ENCODE results near the gene B4GALT5.
"Not testable (repeated sequence)": the region's sequence is repeated elsewhere in the genome, so short reads cannot be mapped to it uniquely, and the experiment has no call there.

Gene B4GALT5

GRCh38 chr20:49741977-49742376 lies 28.3 kb upstream of the B4GALT5 start:
- TF ChIP-seq POLR2AphosphoS5 (IDR thresholded peaks at IDR 0.05; ENCODE audit: borderline replicate concordance, low read depth, low read length) = no peak
- no peaks in the 10 kb centered on the region for H3K36me3 ChIP-seq (ENCODE audit: insufficient read depth, low read length)
- no peak for DNase-seq (ENCODE audit: low read depth, low spot score)
- no peak overlapping the region for H3K9ac ChIP-seq (ENCODE audit: insufficient read length)
- H3K27ac ChIP-seq = no peak overlapping the region
- H3K9me3 ChIP-seq (ENCODE audit: low read depth, low read length) = no peaks in the 10 kb centered on the region
- H3K4me3 ChIP-seq = no peak overlapping the region

- Histone ChIP-seq H3K4me3 (no peak overlapping the region), H3K9me3 (ENCODE audit: low read depth, low read length) (no peaks in the 10 kb centered on the region), H3K27ac (no peak overlapping the region), H3K9ac (ENCODE audit: insufficient read length) (no peak overlapping the region), H3K36me3 (ENCODE audit: insufficient read depth, low read length) (no peaks in the 10 kb centered on the region)
- DNase-seq (ENCODE audit: low read depth, low spot score) = no peak
- TF ChIP-seq FOXP2 (optimal IDR thresholded peaks at IDR 0.05; ENCODE audit: control extremely low read depth, extremely low read length, insufficient read depth) = no peak
- TF ChIP-seq EZH2 (IDR thresholded peaks at IDR 0.05) = no peak
- TF ChIP-seq POLR2AphosphoS5 (IDR thresholded peaks at IDR 0.05; ENCODE audit: borderline replicate concordance, low read depth, low read length) = no peak
These were observed 27.1 kb upstream of the B4GALT5 start for GRCh38 chr20:49740807-49741206.

GRCh38 chr20:49739042-49739441 lies 25.4 kb upstream of the B4GALT5 start:
- Histone ChIP-seq H3K9me3 (ENCODE audit: low read depth, low read length) (no peaks in the 10 kb centered on the region), H3K36me3 (ENCODE audit: insufficient read depth, low read length) (no peaks in the 10 kb centered on the region), H3K4me3 (no peak overlapping the region), H3K9ac (ENCODE audit: insufficient read length) (no peak overlapping the region), H3K27ac (no peak overlapping the region)
- TF ChIP-seq FOXP2 (optimal IDR thresholded peaks at IDR 0.05; ENCODE audit: control extremely low read depth, extremely low read length, insufficient read depth) (no peak), EZH2 (IDR thresholded peaks at IDR 0.05) (no peak), POLR2AphosphoS5 (IDR thresholded peaks at IDR 0.05; ENCODE audit: borderline replicate concordance, low read depth, low read length) (no peak)
- no peak for DNase-seq (ENCODE audit: low read depth, low spot score)

GRCh38 chr20:49737260-49737659 lies 23.6 kb upstream of the B4GALT5 start:
- Histone ChIP-seq H3K9me3 (ENCODE audit: low read depth, low read length) (no peaks in the 10 kb centered on the region), H3K9ac (ENCODE audit: insufficient read length) (no peak overlapping the region), H3K4me3 (no peak overlapping the region), H3K36me3 (ENCODE audit: insufficient read depth, low read length) (no peaks in the 10 kb centered on the region), H3K27ac (no peak overlapping the region)
- no peak for TF ChIP-seq FOXP2 (optimal IDR thresholded peaks at IDR 0.05; ENCODE audit: control extremely low read depth, extremely low read length, insufficient read depth)
- TF ChIP-seq POLR2AphosphoS5 (IDR thresholded peaks at IDR 0.05; ENCODE audit: borderline replicate concordance, low read depth, low read length) = no peak
- TF ChIP-seq EZH2 (IDR thresholded peaks at IDR 0.05) = no peak
- DNase-seq (ENCODE audit: low read depth, low spot score) = no peak

- Histone ChIP-seq H3K9ac (ENCODE audit: insufficient read length) (no peak overlapping the region), H3K36me3 (ENCODE audit: insufficient read depth, low read length) (no peaks in the 10 kb centered on the region), H3K27ac (no peak overlapping the region), H3K4me3 (no peak overlapping the region), H3K9me3 (ENCODE audit: low read depth, low read length) (no peaks in the 10 kb centered on the region)
- TF ChIP-seq POLR2AphosphoS5 (IDR thresholded peaks at IDR 0.05; ENCODE audit: borderline replicate concordance, low read depth, low read length) = no peak
- TF ChIP-seq FOXP2 (optimal IDR thresholded peaks at IDR 0.05; ENCODE audit: control extremely low read depth, extremely low read length, insufficient read depth) = no peak
- no peak for TF ChIP-seq EZH2 (IDR thresholded peaks at IDR 0.05)
- no peak for DNase-seq (ENCODE audit: low read depth, low spot score)
These were observed 16.1 kb upstream of the B4GALT5 start for GRCh38 chr20:49729780-49730179.

GRCh38 chr20:49727894-49728885 lies 14.5 kb upstream of the B4GALT5 start:
- no peak overlapping the region for H3K9ac ChIP-seq (ENCODE audit: insufficient read length)
- H3K27ac ChIP-seq = peak overlapping the region; percentile 25; the same call in 1 of the 2 replicates
- no peak for TF ChIP-seq FOXP2 (optimal IDR thresholded peaks at IDR 0.05; ENCODE audit: control extremely low read depth, extremely low read length, insufficient read depth)
- TF ChIP-seq POLR2AphosphoS5 (IDR thresholded peaks at IDR 0.05; ENCODE audit: borderline replicate concordance, low read depth, low read length) = no peak
- TF ChIP-seq EZH2 (IDR thresholded peaks at IDR 0.05) = no peak
- DNase-seq (ENCODE audit: low read depth, low spot score) = no peak
- H3K4me3 ChIP-seq = no peak overlapping the region
- H3K36me3 ChIP-seq (ENCODE audit: insufficient read depth, low read length) = no peaks in the 10 kb centered on the region
- H3K9me3 ChIP-seq (ENCODE audit: low read depth, low read length) = no peaks in the 10 kb centered on the region

- Histone ChIP-seq H3K36me3 (ENCODE audit: insufficient read depth, low read length) (no peaks in the 10 kb centered on the region), H3K9ac (ENCODE audit: insufficient read length) (no peak overlapping the region), H3K4me3 (no peak overlapping the region), H3K9me3 (ENCODE audit: low read depth, low read length) (no peaks in the 10 kb centered on the region), H3K27ac (peak overlapping the region; percentile 25; the same call in 1 of the 2 replicates)
- no peak for TF ChIP-seq EZH2 (IDR thresholded peaks at IDR 0.05)
- no peak for TF ChIP-seq POLR2AphosphoS5 (IDR thresholded peaks at IDR 0.05; ENCODE audit: borderline replicate concordance, low read depth, low read length)
- TF ChIP-seq FOXP2 (optimal IDR thresholded peaks at IDR 0.05; ENCODE audit: control extremely low read depth, extremely low read length, insufficient read depth) = no peak
- no peak for DNase-seq (ENCODE audit: low read depth, low spot score)
These were observed 13.8 kb upstream of the B4GALT5 start for GRCh38 chr20:49727478-49727877.

- H3K4me3 ChIP-seq = no peak overlapping the region
- no peak overlapping the region for H3K9ac ChIP-seq (ENCODE audit: insufficient read length)
- H3K36me3 ChIP-seq (ENCODE audit: insufficient read depth, low read length) = no peaks in the 10 kb centered on the region
- TF ChIP-seq FOXP2 (optimal IDR thresholded peaks at IDR 0.05; ENCODE audit: control extremely low read depth, extremely low read length, insufficient read depth) (no peak), EZH2 (IDR thresholded peaks at IDR 0.05) (no peak), POLR2AphosphoS5 (IDR thresholded peaks at IDR 0.05; ENCODE audit: borderline replicate concordance, low read depth, low read length) (no peak)
- no peak overlapping the region for H3K27ac ChIP-seq
- no peak for DNase-seq (ENCODE audit: low read depth, low spot score)
- H3K9me3 ChIP-seq (ENCODE audit: low read depth, low read length) = no peaks in the 10 kb centered on the region
These were observed 12.0 kb upstream of the B4GALT5 start for GRCh38 chr20:49725694-49726093.

GRCh38 chr20:49725224-49725606 lies 11.5 kb upstream of the B4GALT5 start:
- not testable (repeated sequence) for H3K9me3 ChIP-seq (ENCODE audit: low read depth, low read length); H3K9ac ChIP-seq (ENCODE audit: insufficient read length); DNase-seq (ENCODE audit: low read depth, low spot score); H3K36me3 ChIP-seq (ENCODE audit: insufficient read depth, low read length)
- Histone ChIP-seq H3K4me3 (peak overlapping the region; percentile 54), H3K27ac (peak overlapping the region; percentile 86)
